ENCODE data around the gene MTTP.
"Not testable (repeated sequence)": the region's sequence is repeated elsewhere in the genome, so short reads cannot be mapped to it uniquely, and the experiment has no call there.

MTTP gene

DNA sequence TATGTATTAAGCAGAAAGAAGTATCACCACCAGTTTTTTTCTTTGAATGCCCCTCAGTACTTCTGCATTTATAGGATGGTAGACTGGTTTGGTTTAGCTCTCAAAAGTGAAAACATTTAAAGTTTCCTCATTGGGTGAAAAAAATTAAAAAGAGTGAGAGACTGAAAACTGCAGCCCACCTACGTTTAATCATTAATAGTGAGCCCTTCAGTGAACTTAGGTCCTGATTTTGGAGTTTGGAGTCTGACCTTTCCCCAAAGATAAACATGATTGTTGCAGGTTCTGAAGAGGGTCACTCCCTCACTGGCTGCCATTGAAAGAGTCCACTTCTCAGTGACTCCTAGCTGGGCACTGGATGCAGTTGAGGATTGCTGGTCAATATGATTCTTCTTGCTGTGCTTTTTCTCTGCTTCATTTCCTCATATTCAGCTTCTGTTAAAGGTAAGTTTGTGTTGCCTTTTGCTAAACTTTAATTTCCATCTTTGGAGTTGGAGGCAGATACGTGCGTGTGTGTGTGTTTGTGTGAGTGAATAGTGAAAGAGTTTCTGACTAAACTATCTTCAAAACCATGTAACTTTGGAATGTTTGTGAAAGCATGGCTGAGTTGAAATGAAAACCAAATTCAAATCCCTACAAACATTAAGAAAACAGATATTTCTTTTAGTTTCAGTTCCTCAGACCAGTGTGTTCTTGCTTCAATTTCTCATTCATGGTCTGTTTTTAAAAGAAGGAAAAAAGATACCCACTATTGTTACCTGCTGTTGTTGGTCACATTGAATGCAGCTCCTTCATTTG, at the start of gene MTTP:
Gene MTTP, plus strand, starts transcription at position 295 of the 795 bp plus-strand sequence. Its CDS starts 86 bp downstream, at position 381.
- DNase-seq, result no peak

DNA sequence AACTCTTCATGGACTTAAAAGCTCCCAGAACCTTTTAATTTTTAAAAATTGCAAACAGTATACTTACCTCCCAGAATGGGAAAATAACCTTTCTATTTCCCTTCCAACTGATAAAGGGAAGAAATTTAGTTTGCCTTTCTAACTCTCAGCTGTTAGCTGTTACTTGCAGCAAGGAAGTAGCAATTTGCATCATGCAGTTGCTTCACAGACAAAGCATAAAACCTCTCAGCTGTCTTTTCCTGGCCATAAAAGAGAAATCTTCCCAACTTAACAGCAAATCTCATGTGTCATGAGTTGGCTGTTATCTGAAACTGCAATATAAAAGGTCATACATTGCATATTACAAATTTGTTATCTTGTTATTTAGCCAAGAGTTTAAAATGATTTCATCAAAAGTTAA, 45.4 kb upstream of the MTTP start:
- no peak for DNase-seq

DNA sequence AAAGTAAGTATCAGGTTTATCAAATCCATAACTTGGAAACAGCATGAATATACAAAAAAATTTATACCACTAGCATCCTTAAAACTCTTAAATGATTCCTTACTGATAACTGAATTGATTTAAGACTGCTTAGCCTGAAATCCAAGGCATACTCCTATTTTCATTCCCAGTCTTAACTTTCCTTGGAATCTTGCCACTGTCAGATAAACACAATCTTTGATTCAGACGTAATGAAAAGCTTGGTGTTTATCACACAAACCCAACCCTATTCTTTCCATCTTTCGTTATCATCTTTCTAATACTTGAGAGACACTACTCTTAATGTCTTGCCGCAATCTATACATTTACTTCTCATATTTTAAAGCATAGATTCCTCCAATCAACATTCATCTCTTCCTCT, 44.7 kb upstream of the MTTP start:
- no peak for DNase-seq

DNA sequence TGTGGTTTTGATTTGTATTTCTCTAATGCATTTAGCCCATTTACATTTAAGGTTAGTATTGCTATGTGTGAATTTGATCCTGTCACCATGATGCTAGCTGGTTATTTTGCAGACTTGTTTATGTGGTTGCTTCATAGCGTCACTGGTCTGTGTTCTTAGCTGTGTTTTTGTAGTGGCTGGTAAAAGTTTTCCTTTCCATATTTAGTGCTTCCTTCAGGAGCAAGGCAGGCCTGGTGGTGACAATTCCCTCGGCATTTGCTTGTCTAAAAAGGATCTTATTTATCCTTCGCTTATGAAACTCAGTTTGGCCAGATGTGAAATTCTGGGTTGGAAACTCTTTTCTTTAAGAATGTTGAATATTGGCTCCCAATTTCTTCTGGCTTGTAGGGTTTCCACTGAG, 39.9 kb upstream of the MTTP start:
- not testable (repeated sequence) for DNase-seq

DNA sequence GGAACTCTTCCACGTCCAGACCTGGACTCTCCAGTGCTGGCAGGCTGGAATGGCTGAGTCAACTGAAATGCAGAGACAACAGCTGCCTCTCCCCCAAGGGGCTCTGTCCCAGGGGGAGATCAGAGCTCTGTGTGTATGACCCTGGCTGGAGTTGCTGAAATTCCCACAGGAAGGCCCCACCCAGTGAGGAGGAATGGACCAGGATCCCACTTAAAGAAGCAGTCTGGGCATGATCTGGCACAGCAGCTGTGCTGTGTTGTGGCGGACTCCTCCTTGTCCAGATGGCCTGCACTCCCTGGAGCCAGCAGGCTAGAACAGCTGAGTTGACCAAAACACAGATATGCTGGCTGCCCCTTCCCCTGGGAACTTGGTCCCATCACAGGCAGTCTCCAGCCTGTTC, 38.4 kb upstream of the MTTP start:
- DNase-seq, result no peak

DNA sequence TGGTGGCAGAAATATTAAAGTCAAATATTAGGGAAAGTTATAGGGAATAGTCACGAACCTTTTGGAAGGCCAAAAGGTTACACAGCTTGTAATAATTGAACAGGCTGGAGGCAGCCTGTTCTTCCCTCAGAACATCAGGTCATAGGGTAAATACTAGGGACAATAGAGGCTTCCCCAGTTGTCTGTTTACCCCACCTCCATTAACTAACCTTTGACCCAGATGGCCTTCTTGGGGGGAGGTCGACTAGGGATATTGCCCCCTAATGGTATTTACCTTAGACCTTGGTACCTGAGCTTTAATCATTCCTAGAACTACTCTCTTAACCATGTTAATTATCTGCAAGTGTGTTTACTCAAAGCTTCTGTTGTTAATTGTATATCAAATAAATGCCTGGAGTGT, 37.8 kb upstream of the MTTP start:
- DNase-seq, result no peak

DNA sequence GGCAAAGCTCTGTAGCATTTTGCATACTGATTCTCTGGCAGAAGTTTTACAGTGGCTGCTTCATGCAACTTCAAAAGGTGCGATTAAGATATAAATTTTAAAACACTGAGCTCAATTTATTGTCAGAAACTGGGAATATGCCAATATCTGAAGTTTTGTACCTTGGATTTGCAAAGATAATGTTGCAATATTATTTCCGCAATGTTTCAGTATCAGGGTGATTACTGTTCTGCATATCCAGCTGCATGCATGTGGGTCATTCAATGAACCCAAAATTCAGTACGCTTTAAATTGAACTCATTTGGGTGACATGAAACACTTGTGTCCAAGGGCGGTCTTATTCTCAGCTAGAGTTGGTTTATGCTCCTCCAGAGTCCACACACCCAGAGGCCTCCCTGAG, 37.0 kb upstream of the MTTP start:
- no peak for DNase-seq

DNA sequence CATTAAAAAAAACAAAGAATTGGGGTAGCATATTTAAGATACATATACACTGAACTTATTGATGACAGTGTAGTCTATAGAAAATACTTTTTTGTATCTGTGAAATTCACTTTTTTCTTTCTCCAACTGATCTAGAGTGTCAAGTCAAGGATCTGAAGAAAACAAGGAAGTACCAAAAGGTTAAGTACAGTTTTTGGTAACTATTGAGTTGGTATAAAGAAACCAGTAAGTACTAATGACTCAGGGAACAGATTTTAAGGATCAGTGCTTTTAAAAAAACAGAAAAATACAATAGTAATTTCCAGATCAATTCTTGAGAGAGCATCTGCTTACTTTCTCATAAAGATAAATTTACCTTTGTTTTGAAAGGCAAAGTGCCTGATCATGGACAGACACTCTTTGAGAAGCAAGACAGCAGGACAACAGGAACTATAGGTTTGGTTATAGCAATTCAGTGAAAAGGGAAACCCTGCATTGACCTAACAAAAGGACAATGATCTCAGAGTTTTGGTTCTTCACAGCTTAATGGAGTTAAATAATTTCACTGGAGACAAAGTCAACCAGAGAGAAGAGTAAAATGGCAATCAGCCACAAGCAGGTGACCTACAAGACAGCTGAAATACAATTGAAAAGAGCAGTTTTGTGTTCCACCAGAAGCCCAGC, 34.2 kb upstream of the MTTP start:
- DNase-seq, result no peak

DNA sequence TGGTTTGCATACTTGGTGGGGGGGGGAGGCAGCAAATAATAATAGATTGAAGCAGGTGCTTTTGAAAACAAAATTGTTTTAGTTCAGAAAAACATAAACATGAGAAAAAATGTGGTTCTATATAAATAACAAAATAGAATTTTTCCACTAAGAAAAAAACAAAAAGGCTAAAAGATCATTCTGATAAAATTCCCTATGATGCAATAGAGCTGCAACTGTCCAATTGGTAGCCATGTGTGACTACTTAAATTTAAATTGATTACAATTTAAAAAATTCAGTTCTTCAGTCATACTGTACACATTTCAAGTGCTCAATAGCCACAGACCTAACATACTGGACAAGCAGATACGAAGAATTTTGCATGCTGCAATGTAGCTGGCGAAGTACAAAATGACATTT, 21.8 kb upstream of the MTTP start:
- DNase-seq, result no peak

DNA sequence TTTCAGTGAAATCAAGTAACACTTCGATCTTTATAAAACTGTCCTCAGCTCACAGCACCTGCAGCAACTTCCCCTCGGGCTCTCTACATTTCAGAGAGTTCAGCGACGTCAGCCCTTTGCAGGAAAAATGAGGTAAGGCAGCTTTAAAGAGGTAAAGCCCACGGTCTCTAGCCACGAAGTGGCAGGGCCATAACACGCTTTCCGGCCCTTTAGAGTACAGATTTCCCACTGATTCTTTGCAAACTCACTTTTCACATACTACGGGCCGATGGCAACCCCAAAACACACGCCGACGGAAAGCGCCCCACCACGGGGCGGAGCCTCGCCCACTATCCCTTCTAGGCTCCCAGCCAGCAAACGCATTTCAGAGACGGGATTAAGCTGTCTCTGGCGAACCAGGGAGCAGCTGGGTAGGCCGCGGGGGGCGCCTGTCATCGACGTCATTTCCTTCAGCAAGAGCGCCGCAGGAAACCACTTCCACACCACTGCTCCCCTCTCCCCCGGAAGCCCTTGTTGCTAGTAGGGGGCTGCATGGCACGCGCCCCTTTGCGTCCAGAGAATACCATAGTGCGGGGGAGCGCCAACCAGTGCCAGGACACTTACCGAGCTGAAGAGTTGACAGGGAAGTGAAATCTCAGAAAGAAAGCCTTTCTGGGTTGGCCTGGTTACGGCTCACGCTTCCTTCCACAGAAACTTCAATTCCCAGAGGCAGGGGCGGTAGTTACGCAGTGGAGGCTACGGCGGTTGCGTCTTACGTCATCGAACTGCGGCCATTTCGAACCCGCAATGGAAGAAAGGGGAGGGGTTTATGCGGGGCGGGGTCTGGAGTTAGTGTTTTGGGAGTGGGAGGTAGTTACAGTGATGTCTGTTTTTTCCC, 11.1 kb upstream of the MTTP start, which contains the start of gene TRMT10A:
Gene TRMT10A, minus strand, starts transcription at position 730 of the 877 bp plus-strand sequence. CDS start 4,701 bp downstream, outside the sequence.
- peak; percentile 97 for DNase-seq

DNA sequence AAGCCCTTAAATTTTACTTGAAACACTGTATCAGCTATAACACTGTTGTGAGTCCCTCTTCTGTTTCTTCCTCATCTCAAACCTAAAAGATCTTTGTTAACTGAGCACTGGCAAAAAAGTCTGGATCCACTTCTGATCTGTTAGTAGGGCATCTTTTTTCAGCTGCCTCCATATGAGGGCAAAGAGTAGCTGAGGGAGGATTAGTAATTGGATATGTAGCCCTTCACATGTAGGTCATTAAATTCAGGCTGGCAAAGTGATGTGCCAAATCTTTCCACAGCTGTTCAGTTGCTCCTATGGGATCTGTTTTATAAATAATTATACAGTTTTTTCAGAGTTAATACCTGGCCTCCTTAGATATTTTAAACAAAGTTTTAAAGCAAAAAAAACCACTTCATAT, 9.7 kb upstream of the MTTP start:
- no peak for DNase-seq

DNA sequence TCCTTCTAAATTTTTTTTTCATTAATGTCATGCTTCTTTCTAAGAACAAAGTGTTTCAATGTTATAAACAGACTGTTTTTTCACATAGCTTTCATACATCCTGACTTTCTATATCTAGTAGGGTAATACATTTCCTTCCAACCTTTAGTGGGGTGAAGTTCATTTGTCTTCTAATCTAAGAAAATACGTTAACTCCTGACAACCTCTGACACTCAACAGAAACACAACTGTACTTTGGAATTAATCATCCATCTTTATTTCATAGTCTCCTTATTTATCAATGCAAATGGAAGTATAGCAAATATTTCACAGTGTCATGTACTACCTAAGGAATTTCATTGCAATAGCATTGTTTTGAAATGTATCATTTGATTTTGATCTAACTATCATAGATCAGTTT, 2.7 kb upstream of the MTTP start:
- DNase-seq, result no peak

DNA sequence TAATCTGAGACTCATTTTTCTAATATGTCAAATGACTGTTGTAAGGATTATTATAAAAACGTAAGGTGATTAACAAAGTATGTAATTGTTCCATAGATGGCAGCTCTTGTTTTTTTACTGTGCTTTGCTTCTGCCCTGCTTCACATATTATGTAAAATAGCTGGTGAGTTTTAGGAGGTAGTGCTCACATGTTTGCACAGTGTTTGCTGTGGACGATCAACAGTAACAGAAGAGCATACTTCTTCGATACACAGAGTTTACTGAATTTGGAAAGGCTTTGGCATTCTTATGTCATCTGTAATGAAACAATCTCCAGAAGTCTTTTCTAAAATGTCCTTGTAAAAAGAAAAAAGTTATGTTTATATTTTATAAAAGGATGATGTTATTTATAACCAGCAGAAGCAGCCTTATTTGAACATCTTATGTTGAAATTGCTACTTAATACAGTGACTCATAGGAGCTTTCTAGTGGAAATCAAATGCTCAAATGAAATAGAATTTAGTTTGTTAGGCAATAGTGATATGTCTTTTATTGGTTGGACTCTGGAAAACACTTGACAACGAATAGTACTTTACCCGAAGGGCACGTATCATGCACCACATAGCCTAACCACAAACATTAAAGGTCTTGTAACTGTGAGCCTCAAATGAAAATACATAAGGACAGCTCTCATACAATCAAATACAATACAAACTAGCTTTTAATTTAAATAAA, 1.9 kb upstream of the MTTP start:
- DNase-seq, result no peak

DNA sequence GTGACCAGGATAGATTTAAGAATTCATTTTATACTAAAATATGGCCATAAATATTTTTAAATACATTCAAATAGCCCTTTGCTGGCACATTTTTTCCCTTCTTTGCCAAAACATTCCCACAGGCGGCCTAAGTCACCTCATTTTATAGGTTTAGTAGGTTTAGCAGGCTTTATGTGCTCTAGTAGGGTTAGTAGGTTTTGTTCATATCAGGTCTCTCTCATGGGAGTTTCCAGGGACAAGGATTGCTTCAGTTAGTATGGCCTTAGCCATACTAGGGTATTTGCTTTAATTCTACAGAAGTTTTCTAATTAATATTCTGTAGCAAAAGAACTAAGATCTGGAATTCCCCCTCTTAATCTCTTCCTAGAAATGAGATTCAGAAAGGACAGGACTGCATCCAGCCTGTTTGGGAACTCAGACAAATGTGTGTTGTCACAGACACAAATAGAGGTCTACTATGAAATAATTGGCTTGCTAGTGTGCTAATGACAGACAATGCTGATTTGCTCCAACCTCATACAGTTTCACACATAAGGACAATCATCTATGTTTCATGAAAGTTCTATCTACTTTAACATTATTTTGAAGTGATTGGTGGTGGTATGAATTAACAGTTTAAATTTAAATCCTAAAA, 772 bp upstream of the MTTP start:
- DNase-seq, result no peak

DNA sequence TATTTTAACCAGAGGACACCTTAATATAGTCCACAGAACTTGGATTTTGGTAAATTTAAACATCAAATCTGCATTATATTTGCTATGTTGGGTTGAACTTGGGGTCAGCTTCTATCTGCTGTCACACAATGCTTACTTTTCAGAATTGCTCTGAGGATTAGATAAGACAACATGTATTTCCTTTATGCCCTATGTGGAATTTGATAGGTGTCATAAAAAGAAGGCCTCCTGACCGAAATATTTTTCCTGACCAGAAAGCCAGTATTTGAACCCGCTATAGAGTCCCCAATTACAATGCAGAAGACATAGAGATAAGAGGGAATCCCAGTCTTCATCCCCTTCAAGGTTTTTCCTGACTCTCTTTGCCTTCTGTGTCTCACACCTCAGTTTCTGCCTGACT, 4.1 kb downstream of the MTTP start:
- no peak for DNase-seq

DNA sequence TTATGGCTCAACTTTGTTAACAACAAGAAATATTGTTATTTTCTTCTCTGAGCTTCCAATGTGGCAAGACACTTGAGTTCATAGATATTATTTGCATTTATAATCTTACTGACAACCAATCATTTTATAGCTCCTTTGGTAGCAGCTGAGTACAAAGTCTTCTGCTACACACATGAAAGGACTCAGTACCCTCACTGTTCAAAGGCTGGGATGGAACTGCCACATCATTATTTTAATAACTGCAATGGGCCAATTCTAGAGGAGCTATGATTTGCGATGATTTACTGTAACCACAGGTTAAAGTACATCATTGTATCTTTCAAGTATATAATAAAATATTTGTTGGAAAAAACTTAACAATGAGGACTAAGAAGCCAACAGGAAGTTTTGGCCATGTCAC, 10.9 kb downstream of the MTTP start:
- DNase-seq, result no peak

DNA sequence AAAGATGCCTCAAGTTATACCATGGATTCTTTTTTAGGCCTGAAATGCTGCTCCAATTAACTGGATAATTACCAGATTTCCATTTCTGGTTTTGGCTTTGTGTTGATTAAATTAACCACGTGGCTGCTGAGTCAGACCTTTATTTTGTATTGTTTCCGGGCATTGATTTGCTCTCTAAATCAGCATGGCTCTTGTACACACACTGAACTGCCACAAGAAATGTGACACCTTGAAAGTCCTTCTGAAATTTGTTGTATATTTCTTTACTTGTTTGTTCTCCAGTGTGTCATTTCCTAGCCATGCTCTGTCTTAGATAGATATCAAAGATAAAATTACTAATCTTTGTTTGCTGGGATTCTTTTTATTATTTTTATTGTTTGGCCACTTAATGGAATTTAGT, 11.7 kb downstream of the MTTP start:
- no peak for DNase-seq

DNA sequence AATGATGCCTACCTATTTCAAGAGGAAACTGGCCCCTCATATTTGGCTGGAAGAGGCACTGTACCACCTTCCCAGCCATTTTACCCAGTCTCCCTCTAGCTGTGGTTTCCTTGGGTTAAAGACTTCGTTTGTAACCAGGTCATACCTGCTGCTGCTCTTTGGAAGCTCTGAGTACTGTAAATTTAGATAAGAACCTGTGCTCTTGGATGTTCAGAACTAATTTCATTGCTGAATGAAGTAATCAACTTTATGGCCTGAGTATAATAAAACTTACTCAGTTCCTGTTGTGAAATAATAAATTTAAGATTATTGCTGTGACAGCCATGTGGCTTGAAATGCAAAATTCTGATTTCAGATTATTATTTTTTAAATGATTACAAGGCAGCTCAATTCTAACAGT, 12.2 kb downstream of the MTTP start:
- no peak for DNase-seq

DNA sequence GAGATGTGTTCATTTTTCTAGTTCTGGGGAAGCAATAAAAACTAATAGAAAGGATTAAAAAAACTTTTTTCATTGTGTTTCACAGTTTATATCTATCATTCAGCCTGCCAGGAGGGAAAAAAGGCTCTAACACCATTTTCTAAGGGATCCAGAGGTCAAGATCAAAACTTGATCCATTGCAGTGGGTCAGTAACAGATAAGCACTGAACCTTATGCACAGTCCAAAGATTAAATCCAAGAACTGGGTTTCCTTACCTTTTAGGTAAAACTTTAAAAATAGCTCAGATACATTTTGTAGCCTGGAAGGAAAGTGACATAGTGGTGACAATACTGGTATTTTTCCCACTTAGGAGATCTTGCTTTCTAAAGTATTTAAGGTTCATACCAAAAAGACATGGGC, 12.7 kb downstream of the MTTP start:
- no peak for DNase-seq

DNA sequence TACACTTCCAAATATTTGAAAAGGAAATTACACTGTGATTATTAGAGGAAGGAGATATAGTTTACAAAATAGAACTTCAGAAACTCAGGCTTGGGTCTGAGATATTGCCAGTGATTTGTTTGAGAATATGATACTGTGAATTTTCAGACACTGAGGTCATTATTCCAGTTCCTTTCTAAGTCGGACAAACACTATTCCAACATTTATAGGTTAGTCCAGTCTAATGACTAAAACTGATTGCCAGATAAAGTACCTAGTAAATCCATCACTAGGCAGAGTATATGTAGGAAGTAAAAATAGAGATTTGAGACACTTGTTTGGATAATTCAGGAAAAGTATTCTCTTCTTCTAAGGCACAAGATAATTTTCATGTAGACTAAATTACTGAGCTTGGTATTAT, 13.2 kb downstream of the MTTP start:
- no peak for DNase-seq

DNA sequence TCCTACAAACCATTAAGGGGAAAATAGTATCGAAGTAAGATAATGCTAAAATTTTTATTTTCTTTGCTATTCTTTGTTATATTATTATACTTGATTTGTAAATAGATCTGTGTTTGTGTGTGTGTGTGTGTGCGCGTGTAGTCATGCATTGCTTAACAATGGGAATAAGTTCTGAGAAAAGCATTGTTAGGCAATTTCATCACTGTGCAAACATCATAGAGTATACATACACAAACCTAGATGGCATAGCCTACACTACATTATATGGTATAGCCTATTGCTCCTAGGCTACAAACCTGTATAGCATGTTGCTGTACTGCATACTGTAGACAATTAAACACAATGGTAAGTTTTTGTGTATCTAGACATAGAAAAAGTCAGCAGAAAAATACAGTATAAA, 17.1 kb downstream of the MTTP start:
- no peak for DNase-seq

Data from stimulated activated CD4-positive, alpha-beta T cell treated with anti-CD3 and anti-CD28 coated beads, Interleukin-4, amount 100 ng/mL, for 24 hours (primary cell).